ENCODE data around the gene FERMT3.

The FERMT3 gene

GRCh38 chr11:64239662-64240434, 33.3 kb downstream of the FERMT3 start:
- ChIA-PET POLR2A (interaction anchor here (1.1 kb wide), 1 partner anchor 54 kb away, joined by 4 read pairs; the partner anchor contains the start of gene STIP1), CTCF (interaction anchor here (1.4 to 30.9 kb wide), 3 partner anchors 11 to 65 kb away, joined by 4 to 368 read pairs (median 27); partner anchors contain the start of genes FERMT3 and PLCB3)
- DNase-seq (ENCODE audit: extremely low spot score), result peak; percentile 73
- TF ChIP-seq CTCF (IDR thresholded peaks at IDR 0.05; ENCODE audit: control extremely low read depth, extremely low read depth, low read depth, missing control alignments), result no peak

DNA sequence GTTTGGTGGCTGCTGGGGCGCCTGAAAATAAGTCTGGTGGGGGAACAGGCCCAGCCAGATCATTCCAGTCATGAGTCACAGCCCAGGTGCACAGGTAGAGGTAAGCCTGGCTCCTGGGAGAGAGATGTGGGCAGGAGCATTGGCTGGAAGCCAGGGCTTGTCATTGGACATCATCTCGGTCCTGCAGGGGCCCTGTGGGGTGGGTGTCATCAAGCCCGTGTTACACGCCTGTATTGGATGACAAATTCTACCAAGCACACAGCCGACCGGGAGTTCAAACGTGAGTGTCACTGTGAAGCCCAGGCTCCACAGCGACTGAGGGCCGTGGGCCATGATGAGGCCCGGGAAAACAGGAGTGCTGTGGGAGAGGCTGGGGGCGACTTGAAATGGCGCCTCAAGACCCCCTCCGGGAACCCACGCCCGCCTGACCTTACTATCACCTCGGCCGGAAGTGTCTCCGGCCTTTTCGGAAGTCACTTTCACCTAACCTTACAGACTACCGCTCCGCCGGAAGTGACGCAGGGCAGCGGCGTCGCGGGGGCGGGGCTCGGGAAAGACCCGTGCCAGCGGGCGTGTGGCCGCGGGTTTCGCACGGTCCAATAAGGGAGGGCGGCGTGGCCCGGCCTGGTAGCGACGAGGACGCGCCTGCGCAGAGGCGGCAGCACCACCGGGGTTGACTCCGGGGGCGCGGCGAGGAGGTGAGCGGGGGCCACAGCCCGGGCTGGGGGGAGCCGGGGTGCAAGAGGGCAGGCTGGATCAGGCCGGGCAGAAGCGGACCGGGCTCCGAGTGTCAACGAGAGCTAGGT, 34.1 kb downstream of the FERMT3 start, which contains the start of gene FKBP2:
TSS of gene FKBP2 (plus strand) at position 661 of the 806 bp plus-strand sequence. CDS start 1,293 bp downstream, outside the sequence.
- peak; percentile 93 for DNase-seq (ENCODE audit: extremely low spot score)
- POLR2A ChIA-PET, result interaction anchor here (0.6 to 1.6 kb wide), 12 partner anchors 9 to 1890 kb away, joined by 3 to 13 read pairs (median 5); partner anchors contain the start of genes FERMT3, NUDT22, PRDX5 and STIP1
- CTCF ChIA-PET, result interaction anchor here (0.8 to 30.9 kb wide), 5 partner anchors 10 to 91 kb away, joined by 3 to 368 read pairs (median 5); partner anchors contain the start of genes FERMT3, NUDT22, PLCB3 and TRPT1
- TF ChIP-seq CTCF (IDR thresholded peaks at IDR 0.05; ENCODE audit: control extremely low read depth, extremely low read depth, low read depth, missing control alignments), result no peak

DNA sequence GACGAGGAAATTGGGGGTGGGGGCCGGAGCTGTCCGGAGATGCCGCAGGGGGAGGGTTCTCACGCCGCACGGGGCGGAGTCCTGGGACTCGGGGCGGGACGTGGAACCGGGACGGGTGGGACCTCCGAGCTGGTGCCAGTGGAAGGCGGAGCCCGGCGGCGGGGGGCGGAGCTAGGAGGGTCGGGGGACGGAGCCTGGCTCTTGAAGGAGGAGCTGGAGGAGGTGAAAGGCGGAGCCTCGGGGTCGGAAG, 34.6 kb downstream of the FERMT3 start:
- no peak for TF ChIP-seq CTCF (IDR thresholded peaks at IDR 0.05; ENCODE audit: control extremely low read depth, extremely low read depth, low read depth, missing control alignments)
- DNase-seq (ENCODE audit: extremely low spot score), result peak; percentile 97
- CTCF ChIA-PET, result interaction anchor here (0.7 to 30.9 kb wide), 5 partner anchors 10 to 90 kb away, joined by 3 to 368 read pairs (median 5); partner anchors contain the start of genes FERMT3, NUDT22, PLCB3 and TRPT1
- POLR2A ChIA-PET, result interaction anchor here (0.6 to 1.6 kb wide), 13 partner anchors 9 to 1890 kb away, joined by 3 to 13 read pairs (median 4); partner anchors contain the start of genes FERMT3, NUDT22, PRDX5 and STIP1

GRCh38 chr11:64241491-64242374, 35.2 kb downstream of the FERMT3 start:
- ChIA-PET POLR2A (interaction anchor here (0.6 to 1.6 kb wide), 13 partner anchors 10 to 1889 kb away, joined by 3 to 13 read pairs (median 4); partner anchors contain the start of genes FERMT3, NUDT22, PRDX5 and STIP1), CTCF (interaction anchor here (0.7 to 30.9 kb wide), 5 partner anchors 9 to 90 kb away, joined by 3 to 368 read pairs (median 5); partner anchors contain the start of genes FERMT3, NUDT22, PLCB3 and TRPT1)
- no peak for TF ChIP-seq CTCF (IDR thresholded peaks at IDR 0.05; ENCODE audit: control extremely low read depth, extremely low read depth, low read depth, missing control alignments)
- DNase-seq (ENCODE audit: extremely low spot score), result peak; percentile 53

DNA sequence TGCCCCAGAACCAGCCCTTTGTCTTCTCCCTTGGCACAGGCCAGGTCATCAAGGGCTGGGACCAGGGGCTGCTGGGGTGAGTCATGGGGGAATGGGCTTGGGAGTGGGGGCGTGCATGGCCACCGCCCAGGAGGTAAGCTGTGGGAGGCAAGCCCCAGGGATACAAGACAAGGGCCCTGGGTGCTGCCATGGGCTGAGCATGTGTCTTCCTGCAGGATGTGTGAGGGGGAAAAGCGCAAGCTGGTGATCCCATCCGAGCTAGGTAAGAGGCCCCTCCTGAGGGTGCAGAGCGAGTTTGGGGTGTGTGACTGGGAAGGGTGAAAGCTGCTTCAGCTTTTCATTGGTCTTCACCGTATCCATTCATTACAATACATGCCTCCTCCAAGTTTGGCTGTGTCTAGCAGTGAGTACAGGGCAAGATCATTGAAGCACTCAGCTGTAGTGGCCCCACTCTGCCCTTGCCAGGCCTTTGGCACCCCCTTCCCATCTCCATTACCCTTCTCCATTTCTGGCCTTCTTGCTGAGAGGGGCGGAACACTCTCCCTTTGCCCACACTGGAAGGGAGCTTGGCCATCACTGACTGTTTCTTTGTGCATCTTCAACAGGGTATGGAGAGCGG, 36.8 kb downstream of the FERMT3 start:
- no peak for DNase-seq (ENCODE audit: extremely low spot score)
- no peak for TF ChIP-seq CTCF (IDR thresholded peaks at IDR 0.05; ENCODE audit: control extremely low read depth, extremely low read depth, low read depth, missing control alignments)
- ChIA-PET POLR2A (interaction anchor here (0.5 to 1.7 kb wide), 4 partner anchors 16 to 59 kb away, joined by 3 to 7 read pairs (median 5); no protein-coding TSS in a partner anchor), CTCF (interaction anchor here (0.7 to 30.9 kb wide), 9 partner anchors 9 to 60 kb away, joined by 3 to 368 read pairs (median 3); partner anchors contain the start of genes CATSPERZ, DNAJC4, FERMT3 and NUDT22)
